Esophagus muscularis mucosa (tissue), 3 donors: ENCODE results near the gene ZFP64.

Source experiments
- POLR2A ChIP-seq: fragments of 450-650 bp; IDR thresholded peaks from one replicate; pipeline ENCODE4 v1.6.1; 2017; ENCODE audit warnings: antibody characterized with exemption, moderate library complexity, mild to moderate bottlenecking, low read depth
- POLR2AphosphoS5 ChIP-seq, 2 donors: sonication (generic); formaldehyde crosslinking; IDR thresholded peaks; one replicate each; pipeline ENCODE4 v1.6.1; 2017; ENCODE audit warnings: antibody characterized with exemption in 2 of 2
- TF ChIP-seq, protein P1 (sequence below), 3 experiments: fragments of 200-600 bp in 2 of 3; fragments of 450-650 bp in 1 of 3; sonication (generic) in 2 of 3; IDR thresholded peaks; one replicate each; pipeline ENCODE4 v1.5.1; 2017 to 2019; ENCODE audit warnings: antibody characterized with exemption in 3 of 3, mild to moderate bottlenecking in 2 of 3, moderate library complexity in 1 of 3

DNA sequence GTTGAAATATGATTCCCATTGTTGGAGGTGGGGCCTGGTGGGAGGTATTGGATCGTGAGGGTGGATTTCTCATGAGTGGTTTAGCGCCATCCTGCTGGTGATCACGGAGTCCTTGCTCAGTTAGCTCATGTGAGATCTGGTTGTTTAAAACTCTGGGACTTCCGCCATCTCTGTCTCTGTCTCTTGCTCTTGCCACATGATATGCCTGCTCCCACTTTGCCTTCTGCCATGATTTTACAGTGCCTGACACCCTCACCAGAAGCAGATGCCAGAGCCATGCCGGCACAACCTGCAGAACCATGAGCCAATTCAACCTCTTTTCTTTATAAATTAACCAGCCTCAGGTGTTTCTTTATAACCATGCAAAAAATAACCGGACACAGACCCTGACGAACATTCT lies 44.7 kb upstream of the ZFP64 start:
- TF ChIP-seq, protein P1, sequence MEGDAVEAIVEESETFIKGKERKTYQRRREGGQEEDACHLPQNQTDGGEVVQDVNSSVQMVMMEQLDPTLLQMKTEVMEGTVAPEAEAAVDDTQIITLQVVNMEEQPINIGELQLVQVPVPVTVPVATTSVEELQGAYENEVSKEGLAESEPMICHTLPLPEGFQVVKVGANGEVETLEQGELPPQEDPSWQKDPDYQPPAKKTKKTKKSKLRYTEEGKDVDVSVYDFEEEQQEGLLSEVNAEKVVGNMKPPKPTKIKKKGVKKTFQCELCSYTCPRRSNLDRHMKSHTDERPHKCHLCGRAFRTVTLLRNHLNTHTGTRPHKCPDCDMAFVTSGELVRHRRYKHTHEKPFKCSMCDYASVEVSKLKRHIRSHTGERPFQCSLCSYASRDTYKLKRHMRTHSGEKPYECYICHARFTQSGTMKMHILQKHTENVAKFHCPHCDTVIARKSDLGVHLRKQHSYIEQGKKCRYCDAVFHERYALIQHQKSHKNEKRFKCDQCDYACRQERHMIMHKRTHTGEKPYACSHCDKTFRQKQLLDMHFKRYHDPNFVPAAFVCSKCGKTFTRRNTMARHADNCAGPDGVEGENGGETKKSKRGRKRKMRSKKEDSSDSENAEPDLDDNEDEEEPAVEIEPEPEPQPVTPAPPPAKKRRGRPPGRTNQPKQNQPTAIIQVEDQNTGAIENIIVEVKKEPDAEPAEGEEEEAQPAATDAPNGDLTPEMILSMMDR (IDR thresholded peaks at IDR 0.05), result no peak
- TF ChIP-seq POLR2A, result no peak
- TF ChIP-seq POLR2AphosphoS5 (IDR thresholded peaks at IDR 0.05), result no peak
